T-cell (primary cell): ENCODE data around the gene ZBTB8A. TPM values are rescaled to one million over a fixed set of nuclear protein-coding genes. Genes with fewer than 3 reads are reported as not detected.

ENCODE experiments used
- ATAC-seq, 4 experiments: fragments of 200-7000 bp in 3 of 4; fragments of 150-1000 bp in 1 of 4; cut with Tn5 transposase; replicated peaks in 1 of 4; 1 replicate in 3 of 4; 2 replicates in 1 of 4; pipeline ENCODE4 v1.10.0; 2021; ENCODE audit warnings: moderate library complexity in 3 of 4, mild to moderate bottlenecking in 2 of 4, moderate number of reproducible peaks in 1 of 4
- CTCF ChIA-PET, 2 donors: fragments of 300-600 bp; sonication (Branson Sonifier 250); formaldehyde crosslinking; loops; one replicate each; lab custom pipeline; 2022; ENCODE audit warnings: antibody characterized with exemption in 2 of 2; lab: Charles Lee
- POLR2A ChIA-PET, 2 donors: fragments of 300-600 bp; sonication (Branson Sonifier 250); formaldehyde crosslinking; loops; one replicate each; lab custom pipeline; 2022; ENCODE audit warnings: antibody characterized with exemption in 2 of 2; lab: Charles Lee
- DNase-seq, 35 experiments: peaks; one replicate each; pipeline versions ENCODE4 v3.0.0 to v3.0.0-alpha.2; 2013 to 2023
- H3K27ac ChIP-seq: one replicate; pipeline ENCODE4 v1.5.1; 2013; ENCODE audit warnings: low read length
- H3K27me3 ChIP-seq, 2 experiments: replicated peaks in 1 of 2; 1 replicate in 1 of 2; 2 replicates in 1 of 2; pipeline versions ENCODE4 v1.6.1 to v1.7.0; 2013; ENCODE audit warnings: low read length in 1 of 2, mixed read lengths in 1 of 2; ENCODE audit not compliant: control insufficient read depth in 2 of 2, insufficient read depth in 2 of 2; ENCODE audit errors: extremely low read depth in 1 of 2
- H3K36me3 ChIP-seq, 2 donors: 1 replicate in 1 of 2; 2 replicates in 1 of 2; pipeline versions ENCODE4 v1.6.1 to v1.7.0; 2013; ENCODE audit warnings: low read length in 1 of 2; ENCODE audit not compliant: control insufficient read depth in 2 of 2, insufficient read depth in 1 of 2; ENCODE audit errors: extremely low read depth in 1 of 2
- H3K4me1 ChIP-seq, 2 experiments: 1 replicate in 1 of 2; 2 replicates in 1 of 2; pipeline versions ENCODE4 v1.6.1 to v1.7.0; 2013; ENCODE audit warnings: low read length in 2 of 2, mixed read lengths in 1 of 2; ENCODE audit not compliant: insufficient read depth in 2 of 2, control insufficient read depth in 1 of 2; ENCODE audit errors: extremely low read depth in 1 of 2
- H3K4me3 ChIP-seq, 2 donors: 1 replicate in 1 of 2; 2 replicates in 1 of 2; pipeline versions ENCODE4 v1.5.1 to v1.7.0; 2013; ENCODE audit warnings: mild to moderate bottlenecking in 2 of 2, low read length in 1 of 2, moderate library complexity in 1 of 2; ENCODE audit not compliant: control insufficient read depth in 1 of 2; ENCODE audit errors: extremely low read depth in 1 of 2
- H3K9me3 ChIP-seq: 2 replicates; pipeline ENCODE4 v1.7.0; 2013
- H3K27ac Mint-ChIP-seq, 2 donors: one replicate each; pipeline ENCODE4 v1.8.0; 2020 to 2021; ENCODE audit warnings: mild to moderate bottlenecking in 2 of 2, mixed read lengths in 2 of 2
- H3K27me3 Mint-ChIP-seq, 2 donors: one replicate each; pipeline ENCODE4 v1.8.0; 2021 to 2022; ENCODE audit warnings: mixed read lengths in 2 of 2
- H3K36me3 Mint-ChIP-seq: one replicate; pipeline ENCODE4 v1.8.0; 2021; ENCODE audit warnings: mixed read lengths
- H3K4me1 Mint-ChIP-seq, 3 donors: one replicate each; pipeline ENCODE4 v1.8.0; 2020 to 2022; ENCODE audit warnings: mixed read lengths in 3 of 3, mild to moderate bottlenecking in 1 of 3
- H3K4me3 Mint-ChIP-seq, 3 donors: one replicate each; pipeline ENCODE4 v1.8.0; 2020 to 2022; ENCODE audit warnings: mild to moderate bottlenecking in 3 of 3, mixed read lengths in 3 of 3, moderate library complexity in 3 of 3
- H3K9me3 Mint-ChIP-seq, 3 donors: one replicate each; pipeline ENCODE4 v1.8.0; 2020 to 2022; ENCODE audit warnings: mixed read lengths in 3 of 3
- WGBS: methylation state at CpG from one replicate; pipeline ENCODE4 v1.1.5; 2013; ENCODE audit warnings: missing lambda C conversion rate; ENCODE audit not compliant: insufficient coverage; 5-methylcytosine and 5-hydroxymethylcytosine counted together
- total RNA-seq, 35 experiments: library from RNA in 6 of 35; stranded (reverse) in 6 of 35; fragments of 120-200 nt in 1 of 35; gene quantifications; one replicate each; pipeline versions ENCODE4 v1.2.1 to v1.2.4 and lab custom pipeline; 2013 to 2026

Gene ZBTB8A
- total RNA-seq, 5 donors from 2014 or later (not counting 1 experiment from before 2014, with no cell fraction given), result 0.05 to 0.13 (median 0.11) TPM; not detected in 1

- H3K27me3 ChIP-seq, result no peaks in the 10 kb centered on the region
- H3K4me3 ChIP-seq, result no peak overlapping the region
- peaks cover 24 to 49% (median 41%) of the 10 kb centered on the region in 3 donors for H3K4me1 Mint-ChIP-seq
- DNase-seq, result no peak
- no peaks in the 10 kb centered on the region for H3K9me3 Mint-ChIP-seq
- ChIA-PET POLR2A (interaction anchor here in 1 of 2 donors (0.5 kb wide), 1 partner anchor 334 kb away, joined by 3 read pairs; no protein-coding TSS in a partner anchor), CTCF (interaction anchor here in 1 of 2 donors (0.6 kb wide), 1 partner anchor 127 kb away, joined by 4 read pairs; no protein-coding TSS in a partner anchor)
- H3K36me3 Mint-ChIP-seq, result peaks cover 7% of the 10 kb centered on the region
- peaks cover 14 to 36% of the 10 kb centered on the region in 2 experiments for H3K4me1 ChIP-seq
- H3K9me3 ChIP-seq, result no peaks in the 10 kb centered on the region
- 50% methylated on average over 2 of the region's 6 CpGs for WGBS
- H3K36me3 ChIP-seq, result peaks cover 0 to 12% of the 10 kb centered on the region in 2 donors
- peak overlapping the region; percentile 90 to 92 (median 91) for H3K4me3 Mint-ChIP-seq
- no peak for ATAC-seq
- H3K27me3 Mint-ChIP-seq, result no peaks in the 10 kb centered on the region
- no peak overlapping the region for H3K27ac ChIP-seq
- H3K27ac Mint-ChIP-seq, result peak overlapping the region in 1 of 2 donors; percentile 21
These were observed 108.3 kb downstream of the ZBTB8A start for GRCh38 chr1:32647308-32648134.

- DNase-seq (peak; percentile 67 to 95 (median 89)), ATAC-seq (peak; percentile 75 to 78 (median 76))
- Histone ChIP-seq H3K27ac (peak within 1 kb of the TSS; percentile 98), H3K9me3 (no peaks in the 10 kb centered on the region), H3K27me3 (no peaks in the 10 kb centered on the region), H3K36me3 (peaks cover 0 to 22% of the 10 kb centered on the region in 2 donors), H3K4me1 (peaks cover 29 to 51% of the 10 kb centered on the region in 2 experiments), H3K4me3 (peak within 1 kb of the TSS; percentile 72 to 85)
- CTCF ChIA-PET, result interaction anchor here in 1 of 2 donors (0.6 to 1.3 kb wide), 4 partner anchors 28 to 477 kb away, joined by 5 to 9 read pairs (median 7); no protein-coding TSS in a partner anchor
- Mint-ChIP-seq H3K27ac (peak within 1 kb of the TSS; percentile 99), H3K27me3 (no peaks in the 10 kb centered on the region), H3K4me1 (peaks cover 51 to 68% (median 57%) of the 10 kb centered on the region in 3 donors), H3K4me3 (peak within 1 kb of the TSS; percentile 90 to 92 (median 91)), H3K9me3 (no peaks in the 10 kb centered on the region), H3K36me3 (peaks cover 21% of the 10 kb centered on the region)
- 0% methylated on average over 15 of the region's 21 CpGs for WGBS
- POLR2A ChIA-PET, result interaction anchor here in 1 of 2 donors (1.3 kb wide), 1 partner anchor 22 kb away, joined by 3 read pairs; no protein-coding TSS in a partner anchor
These were observed 111.1 kb downstream of the ZBTB8A start, which contains the start of gene ZBTB8OS for GRCh38 chr1:32650248-32650751. TSS of gene ZBTB8OS (minus strand) at chr1:32650550. CDS start at chr1:32650529, 21 bp downstream.

GRCh38 chr1:32650752-32651460 is 111.7 kb downstream of the ZBTB8A start, which contains the start of gene RBBP4:
TSS of gene RBBP4 (plus strand) at chr1:32651208. CDS start at chr1:32651307, 99 bp downstream.
- peak; percentile 93 to 99 (median 97) for DNase-seq
- POLR2A ChIA-PET, result interaction anchor here (0.6 to 1.3 kb wide), 3 partner anchors 21 to 589 kb away, joined by 3 to 5 read pairs (median 3); no protein-coding TSS in a partner anchor
- Histone ChIP-seq H3K4me1 (peaks cover 29 to 48% of the 10 kb centered on the region in 2 experiments), H3K27me3 (no peaks in the 10 kb centered on the region), H3K9me3 (no peaks in the 10 kb centered on the region), H3K36me3 (peaks cover 0 to 23% of the 10 kb centered on the region in 2 donors), H3K4me3 (peak within 1 kb of the TSS; percentile 72 to 85), H3K27ac (peak within 1 kb of the TSS; percentile 98)
- CTCF ChIA-PET, result interaction anchor here (0.5 to 1.2 kb wide), 4 partner anchors 28 to 476 kb away, joined by 5 to 9 read pairs (median 8); no protein-coding TSS in a partner anchor
- Mint-ChIP-seq H3K4me1 (peaks cover 57 to 68% (median 57%) of the 10 kb centered on the region in 3 donors), H3K9me3 (no peaks in the 10 kb centered on the region), H3K4me3 (peak within 1 kb of the TSS; percentile 90 to 92 (median 91)), H3K36me3 (peaks cover 26% of the 10 kb centered on the region), H3K27me3 (no peaks in the 10 kb centered on the region), H3K27ac (peak within 1 kb of the TSS; percentile 99)
- 2% methylated on average over 63 of the region's 67 CpGs for WGBS
- ATAC-seq, result peak; percentile 85 to 91 (median 87)

GRCh38 chr1:32651461-32652073 is 112.3 kb downstream of the ZBTB8A start:
- peaks cover 29 to 53% of the 10 kb centered on the region in 2 experiments for H3K4me1 ChIP-seq
- Mint-ChIP-seq H3K4me3 (peak overlapping the region; percentile 90 to 92 (median 91)), H3K27me3 (no peaks in the 10 kb centered on the region), H3K4me1 (peaks cover 60 to 72% (median 60%) of the 10 kb centered on the region in 3 donors), H3K9me3 (no peaks in the 10 kb centered on the region), H3K27ac (peak overlapping the region; percentile 99), H3K36me3 (peaks cover 26% of the 10 kb centered on the region)
- peaks cover 3 to 29% of the 10 kb centered on the region in 2 donors for H3K36me3 ChIP-seq
- no peaks in the 10 kb centered on the region for H3K9me3 ChIP-seq
- ATAC-seq (peak in 3 of 4 experiments; percentile 0 to 3 (median 2)), DNase-seq (no peak)
- H3K27ac ChIP-seq, result peak overlapping the region; percentile 93
- under 1% methylated on average over 40 of the region's 43 CpGs for WGBS
- no peaks in the 10 kb centered on the region for H3K27me3 ChIP-seq
- H3K4me3 ChIP-seq, result peak overlapping the region; percentile 72 to 85
- ChIA-PET POLR2A (interaction anchor here (0.6 to 1.3 kb wide), 3 partner anchors 20 to 590 kb away, joined by 3 to 5 read pairs (median 3); no protein-coding TSS in a partner anchor), CTCF (interaction anchor here (0.5 to 1.2 kb wide), 3 partner anchors 61 to 476 kb away, joined by 8 to 9 read pairs (median 9); no protein-coding TSS in a partner anchor)

- ChIA-PET POLR2A (no interaction called here), CTCF (interaction anchor here (0.6 to 1.0 kb wide), 3 partner anchors 60 to 522 kb away, joined by 3 to 7 read pairs (median 5); no protein-coding TSS in a partner anchor)
- H3K27me3 Mint-ChIP-seq, result no peaks in the 10 kb centered on the region
- H3K27ac Mint-ChIP-seq, result peak overlapping the region; percentile 92 to 99
- H3K4me3 Mint-ChIP-seq, result peak overlapping the region; percentile 90 to 92 (median 91)
- peaks cover 29 to 56% of the 10 kb centered on the region in 2 experiments for H3K4me1 ChIP-seq
- peaks cover 66 to 75% (median 67%) of the 10 kb centered on the region in 3 donors for H3K4me1 Mint-ChIP-seq
- H3K27ac ChIP-seq, result peak overlapping the region; percentile 93
- H3K36me3 Mint-ChIP-seq, result peaks cover 29% of the 10 kb centered on the region
- ATAC-seq, result no peak
- no peaks in the 10 kb centered on the region for H3K9me3 ChIP-seq
- H3K4me3 ChIP-seq, result no peak overlapping the region
- no peak for DNase-seq
- peaks cover 11 to 37% of the 10 kb centered on the region in 2 donors for H3K36me3 ChIP-seq
- WGBS, result 91% methylated on average over 8 of the region's 16 CpGs
- no peaks in the 10 kb centered on the region for H3K9me3 Mint-ChIP-seq
- no peaks in the 10 kb centered on the region for H3K27me3 ChIP-seq
These were observed 113.2 kb downstream of the ZBTB8A start for GRCh38 chr1:32652244-32652962.
